ENCODE data around the gene SPAG7. TPM values are rescaled to one million over a fixed set of nuclear protein-coding genes. Genes with fewer than 3 reads are reported as not detected.

The SPAG7 gene
- total RNA-seq, 1 experiment from 2014 or later: 49.9 TPM

- TF ChIP-seq CTCF (IDR thresholded peaks at IDR 0.05 in 2 of 3, conservative IDR thresholded peaks at IDR 0.05 in 1 of 3; ENCODE audit: borderline replicate concordance in 1 of 3, insufficient read depth in 1 of 3, low read depth in 2 of 3, low read length in 2 of 3) (no peak), SIN3A (IDR thresholded peaks at IDR 0.05; ENCODE audit: low read depth) (no peak), ZBTB33 (IDR thresholded peaks at IDR 0.05; ENCODE audit: extremely low read depth, insufficient replicate concordance, low read length) (no peak), SP1 (IDR thresholded peaks at IDR 0.05; ENCODE audit: low read depth) (no peak), JUND (IDR thresholded peaks at IDR 0.05) (no peak), POLR2A (IDR thresholded peaks at IDR 0.05; ENCODE audit: borderline replicate concordance, extremely low read depth, insufficient read depth, insufficient read length) (no peak), ELF1 (IDR thresholded peaks at IDR 0.05; ENCODE audit: borderline replicate concordance, low read depth) (no peak)
These were observed 9.5 kb downstream of the SPAG7 start (continued) for GRCh38 chr17:4958102-4958501.

DNA sequence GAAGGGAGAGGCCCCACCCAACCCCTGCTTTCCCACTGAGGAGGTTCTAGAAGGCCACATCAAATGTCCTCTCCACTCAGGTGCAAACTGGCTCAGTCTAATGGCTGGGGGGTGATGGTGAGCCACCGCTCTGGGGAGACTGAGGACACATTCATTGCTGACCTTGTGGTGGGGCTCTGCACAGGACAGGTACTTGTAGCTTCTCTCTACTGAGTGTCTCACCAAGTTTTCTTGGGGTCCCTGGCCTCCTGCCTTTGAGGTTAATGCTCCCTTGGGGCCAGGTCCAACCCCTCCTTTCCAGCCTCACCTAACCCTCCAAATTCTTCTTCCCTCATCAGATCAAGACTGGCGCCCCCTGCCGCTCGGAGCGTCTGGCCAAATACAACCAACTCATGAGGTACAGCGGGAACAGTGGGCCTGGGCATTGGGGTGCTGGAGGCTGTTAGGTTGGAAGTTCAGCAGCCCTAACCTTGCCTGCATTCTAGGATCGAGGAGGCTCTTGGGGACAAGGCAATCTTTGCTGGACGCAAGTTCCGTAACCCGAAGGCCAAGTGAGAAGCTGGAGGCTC lies 11.0 kb downstream of the SPAG7 start:
- CTCF ChIA-PET: interaction anchor here (2.1 kb wide), 1 partner anchor 10 kb away, joined by 7 read pairs; the partner anchor contains the start of gene SPAG7

More for the DNA sequence above, 11.0 kb downstream of the SPAG7 start:
- Histone ChIP-seq H2AFZ (ENCODE audit: low read depth, low read length, poor library complexity, severe bottlenecking) (no peak overlapping the region), H3K4me1 (ENCODE audit: control insufficient read depth in 1 of 2, insufficient read depth in 2 of 2, low read length in 2 of 2) (peaks cover 7 to 20% of the 10 kb centered on the region in 2 experiments), H3K9ac (ENCODE audit: low read length) (no peak overlapping the region), H3K4me3 (replicated peaks in 1 of 2; ENCODE audit: low read depth in 1 of 2, low read length in 2 of 2) (no peak overlapping the region), H3K4me2 (ENCODE audit: low read length) (no peak overlapping the region), H3K9me2 (ENCODE audit: insufficient read depth) (no peaks in the 10 kb centered on the region), H3K27ac (ENCODE audit: low read depth, low read length) (no peak overlapping the region), H3K9me3 (ENCODE audit: control insufficient read depth in 1 of 2, insufficient read depth in 1 of 2, low read depth in 1 of 2, low read length in 2 of 2) (no peaks in the 10 kb centered on the region), H3K36me3 (ENCODE audit: control insufficient read depth in 1 of 2, insufficient read depth in 2 of 2, low read length in 2 of 2) (no peaks in the 10 kb centered on the region), H3K79me2 (ENCODE audit: insufficient read depth, low read length) (no peaks in the 10 kb centered on the region), H3K27me3 (ENCODE audit: insufficient read depth, low read length) (no peaks in the 10 kb centered on the region), H4K20me1 (ENCODE audit: insufficient read depth) (no peaks in the 10 kb centered on the region)
- ChIA-PET POLR2A (interaction anchor here (4.6 kb wide), 1 partner anchor 11 kb away, joined by 27 read pairs; the partner anchor contains the start of gene SPAG7), RAD21 (ENCODE audit: low non-redundant PET in 1 of 2, low total read pairs in 2 of 2, uncharacterized antibody in 2 of 2, unreplicated experiment in 2 of 2) (no interaction called here)
- BruUV-seq (replicated peaks): no TSS peak
- peak; percentile 67 for ATAC-seq
- intact Hi-C loops (cut with micrococcal nuclease): no loop called here
- DNase-seq (ENCODE audit: low read depth, low spot score): no peak
- TF ChIP-seq, protein P1, sequence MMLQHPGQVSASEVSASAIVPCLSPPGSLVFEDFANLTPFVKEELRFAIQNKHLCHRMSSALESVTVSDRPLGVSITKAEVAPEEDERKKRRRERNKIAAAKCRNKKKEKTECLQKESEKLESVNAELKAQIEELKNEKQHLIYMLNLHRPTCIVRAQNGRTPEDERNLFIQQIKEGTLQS (IDR thresholded peaks at IDR 0.05): no peak
- peak in 2 of 3 experiments; percentile 34 to 37; a peak in 3 of 6 replicates for TF ChIP-seq CTCF (IDR thresholded peaks at IDR 0.05 in 2 of 3, conservative IDR thresholded peaks at IDR 0.05 in 1 of 3; ENCODE audit: borderline replicate concordance in 1 of 3, insufficient read depth in 1 of 3, low read depth in 2 of 3, low read length in 2 of 3)

Measured in HCT116 (cell line).